ENCODE measurements around the gene CELA3A.

The CELA3A gene

DNA sequence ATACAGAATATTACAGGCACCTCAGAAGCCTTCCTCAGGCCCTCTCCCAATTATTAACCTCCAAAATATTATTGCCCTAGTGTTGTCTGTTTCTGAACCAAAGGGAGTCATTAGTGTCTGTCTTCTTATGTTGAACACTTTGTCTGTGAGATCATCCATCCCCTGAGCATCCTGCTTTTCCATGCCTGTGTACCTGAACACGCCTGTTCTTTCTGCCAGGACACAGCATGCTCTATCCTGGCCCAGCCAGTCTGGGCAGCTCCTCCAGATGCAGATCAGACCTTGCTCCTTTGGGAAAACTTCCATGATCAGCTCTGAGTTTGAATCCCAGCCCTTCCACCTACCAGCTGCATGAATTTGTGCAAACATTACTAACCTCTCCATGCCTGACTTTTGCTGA lies 40.0 kb downstream of the CELA3A start:
- no peak overlapping the region for H3K4me3 ChIP-seq (ENCODE audit: low read depth, low read length)
- no peak for TF ChIP-seq CTCF (IDR thresholded peaks at IDR 0.05; ENCODE audit: low read depth, low read length)

DNA sequence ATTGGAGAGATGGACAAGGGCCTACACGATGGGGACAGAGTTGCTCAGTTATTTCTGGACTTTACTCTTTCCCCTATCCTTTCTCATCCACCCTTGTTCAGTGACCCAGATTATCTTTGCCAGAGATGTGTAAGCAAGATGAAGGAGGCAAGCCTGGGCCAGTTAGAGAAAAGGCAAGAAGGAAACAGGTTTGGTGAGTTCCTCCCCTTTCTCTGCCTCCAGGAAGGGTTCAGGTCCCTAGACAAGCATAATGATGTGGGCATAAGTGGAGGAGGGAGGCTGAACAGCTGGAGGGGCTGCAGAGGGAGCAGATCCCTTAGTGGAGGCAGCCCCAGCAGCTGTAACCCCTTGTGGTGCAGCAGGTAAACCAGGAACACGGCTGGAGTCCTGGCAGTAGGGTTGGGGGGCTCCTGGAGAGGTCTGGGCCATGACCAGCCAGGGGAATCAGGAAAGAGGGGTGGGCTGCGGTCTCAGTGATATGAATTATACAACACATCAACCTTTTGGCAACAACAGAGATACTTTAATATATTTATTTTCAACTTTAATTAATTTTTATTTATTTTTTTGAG lies 41.8 kb downstream of the CELA3A start:
- no peak for TF ChIP-seq CTCF (IDR thresholded peaks at IDR 0.05; ENCODE audit: low read depth, low read length)
- no peak overlapping the region for H3K4me3 ChIP-seq (ENCODE audit: low read depth, low read length)

DNA sequence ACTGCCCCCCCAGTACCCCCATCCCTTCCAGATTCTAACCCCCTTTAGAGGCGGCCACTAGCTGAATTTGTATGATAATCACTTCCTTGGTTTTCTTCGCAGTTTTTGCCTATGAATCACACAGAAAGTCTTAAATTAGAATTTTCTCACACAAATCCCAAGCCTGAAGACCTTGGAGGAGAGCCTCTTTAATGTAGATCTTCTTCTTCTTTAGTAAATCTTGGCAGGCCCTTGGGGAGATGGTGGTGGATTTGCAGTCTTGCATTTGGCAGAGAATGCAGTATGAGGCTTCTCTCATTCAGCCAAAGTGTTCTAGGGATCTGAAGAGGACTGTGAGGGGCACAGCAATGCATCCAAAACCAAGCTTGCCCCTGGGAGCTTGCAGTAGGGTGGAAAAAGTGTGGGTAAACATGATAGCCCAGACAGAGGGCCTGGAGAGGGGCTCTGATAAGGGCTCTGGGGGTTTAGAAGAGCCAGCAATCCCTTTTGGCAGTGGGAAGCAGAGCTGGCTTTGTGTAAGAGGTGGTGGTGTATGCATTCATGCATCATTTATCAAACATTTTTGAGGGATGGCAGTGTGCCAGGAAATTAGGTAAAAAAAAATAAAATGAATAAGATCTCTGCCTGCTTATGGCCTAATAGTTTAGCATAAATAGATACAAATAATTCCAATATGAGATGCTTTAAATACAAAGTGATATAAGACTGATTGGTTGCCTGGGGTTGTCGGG lies 43.4 kb downstream of the CELA3A start:
- TF ChIP-seq CTCF (IDR thresholded peaks at IDR 0.05; ENCODE audit: low read depth, low read length) = no peak
- H3K4me3 ChIP-seq (ENCODE audit: low read depth, low read length) = no peak overlapping the region

DNA sequence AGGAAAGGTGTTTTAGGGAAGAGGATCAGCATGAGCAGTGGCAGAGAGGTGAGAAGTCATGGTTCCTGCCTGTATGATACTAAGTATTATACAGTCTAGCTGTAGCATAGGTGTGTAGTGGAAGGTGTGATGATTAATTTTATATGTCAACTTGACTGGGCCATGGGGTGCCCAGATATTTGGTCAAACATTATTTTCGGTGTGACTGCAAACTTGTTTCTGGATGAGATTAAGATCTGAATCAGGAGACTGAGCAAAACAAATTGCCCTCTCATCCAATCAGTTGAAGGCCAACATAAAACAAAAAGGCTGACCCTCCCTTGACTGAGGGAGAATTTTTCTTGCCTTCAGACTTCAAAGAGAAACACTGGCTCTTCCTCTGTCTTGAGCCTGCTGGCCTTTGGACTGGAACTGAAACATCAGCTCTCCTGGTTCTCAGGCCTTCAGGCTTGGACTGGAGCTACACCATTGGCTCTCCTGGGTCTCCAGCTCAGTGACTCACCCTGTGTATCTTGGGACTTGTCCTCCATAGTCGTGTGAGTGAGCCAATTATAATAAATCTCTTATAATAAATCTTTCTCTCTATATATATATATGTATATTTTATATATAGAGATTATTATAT lies 44.3 kb downstream of the CELA3A start:
- TF ChIP-seq CTCF (IDR thresholded peaks at IDR 0.05; ENCODE audit: low read depth, low read length) = no peak
- no peak overlapping the region for H3K4me3 ChIP-seq (ENCODE audit: low read depth, low read length)

DNA sequence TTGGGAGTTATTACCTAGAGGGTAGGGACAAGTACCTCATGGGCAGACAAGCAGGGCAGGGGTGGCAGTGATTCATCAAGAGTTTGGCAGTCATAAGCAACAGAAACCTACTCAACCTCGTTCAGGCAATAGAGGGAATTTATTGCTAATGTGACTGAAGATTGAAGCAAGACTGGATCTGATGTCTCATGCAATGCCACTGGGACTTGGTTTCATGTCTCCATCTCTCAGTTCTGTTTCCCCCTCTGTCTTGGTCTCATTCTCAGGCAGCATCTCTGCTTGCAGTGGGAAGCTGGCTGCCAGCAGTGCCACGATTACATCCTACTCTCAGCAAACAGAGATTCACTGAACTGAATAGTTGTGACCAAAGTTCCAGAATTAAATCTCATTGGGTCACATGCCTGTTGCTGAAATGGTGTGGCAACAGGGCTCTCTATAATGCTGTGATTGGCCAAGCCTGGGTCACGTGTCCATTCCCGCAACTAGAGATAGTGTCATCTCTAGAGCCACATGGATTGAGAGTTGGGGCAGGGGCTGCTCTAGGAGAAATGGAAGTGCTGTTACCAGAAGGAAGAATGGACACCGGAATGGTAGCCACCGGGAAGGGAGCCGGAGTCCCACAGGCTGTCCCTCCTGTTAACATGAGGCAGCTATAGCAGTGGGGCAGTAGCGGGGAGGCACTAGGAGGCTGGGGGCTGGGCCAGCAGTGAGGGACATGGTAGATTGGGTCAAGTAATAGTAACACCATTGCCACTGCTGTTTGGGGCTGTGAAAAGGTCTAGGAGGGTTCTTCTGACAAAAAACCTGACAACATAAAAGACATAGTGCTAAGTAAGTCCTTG lies 47.1 kb downstream of the CELA3A start:
- H3K4me3 ChIP-seq (ENCODE audit: low read depth, low read length) = no peak overlapping the region
- no peak for TF ChIP-seq CTCF (IDR thresholded peaks at IDR 0.05; ENCODE audit: low read depth, low read length)

DNA sequence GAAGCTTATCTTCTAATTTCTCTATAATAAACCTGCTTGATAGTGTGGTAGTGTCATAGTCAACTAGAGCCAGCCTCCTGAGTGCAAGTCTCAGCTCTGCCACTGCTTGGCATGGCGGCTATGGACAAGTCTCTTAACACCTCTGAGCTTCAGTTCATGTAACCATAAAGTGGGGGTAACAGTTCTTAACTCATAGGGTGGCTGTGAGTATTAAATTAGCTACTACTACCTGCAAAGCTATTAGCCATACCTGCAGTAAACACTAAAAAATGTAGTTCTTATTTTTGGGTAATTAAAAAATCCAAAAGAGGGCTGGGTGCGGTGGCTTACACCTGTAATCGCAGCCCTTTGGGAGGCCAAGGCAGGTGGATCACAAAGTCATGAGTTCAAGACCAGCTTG lies 48.9 kb downstream of the CELA3A start:
- no peak overlapping the region for H3K4me3 ChIP-seq (ENCODE audit: low read depth, low read length)
- no peak for TF ChIP-seq CTCF (IDR thresholded peaks at IDR 0.05; ENCODE audit: low read depth, low read length)
